GM21390 (cell line): ENCODE results near the gene CSTF2T.

Experiments
- ATAC-seq: cut with Tn5 transposase; IDR thresholded peaks from one replicate; pipeline ENCODE4 v1.9.1; 2021; ENCODE audit not compliant: unreplicated experiment

Gene CSTF2T

GRCh38 chr10:51651063-51651462 lies 48.3 kb downstream of the CSTF2T start:
- ATAC-seq = no peak

GRCh38 chr10:51649064-51649463 lies 50.3 kb downstream of the CSTF2T start:
- ATAC-seq = no peak
